ENCODE data around the gene SHC2.

SHC2 gene

GRCh38 chr19:415292-415691, 45.5 kb downstream of the SHC2 start (continued):
- TF ChIP-seq ZNF26 (tag by site-specific recombination; IDR thresholded peaks at IDR 0.05), result no peak
- no peak for TF ChIP-seq ZNF274 (IDR thresholded peaks at IDR 0.05; ENCODE audit: low read length)
- TF ChIP-seq ZNF274 (tag by site-specific recombination; IDR thresholded peaks at IDR 0.05; ENCODE audit: borderline replicate concordance), result no peak
- no peak for TF ChIP-seq PRDM2 (tag by site-specific recombination; IDR thresholded peaks at IDR 0.05; ENCODE audit: borderline replicate concordance)
- no peak for TF ChIP-seq PATZ1 (tag by site-specific recombination; IDR thresholded peaks at IDR 0.05)
- no peak for TF ChIP-seq ZNF837 (tag by site-specific recombination; IDR thresholded peaks at IDR 0.05)
- no peak for TF ChIP-seq ZNF354C (tag by site-specific recombination; IDR thresholded peaks at IDR 0.05; ENCODE audit: borderline replicate concordance, low read depth)
- TF ChIP-seq ZNF202 (tag by site-specific recombination; IDR thresholded peaks at IDR 0.05; ENCODE audit: borderline replicate concordance), result no peak
- TF ChIP-seq SALL2 (tag by site-specific recombination; IDR thresholded peaks at IDR 0.05; ENCODE audit: borderline replicate concordance), result no peak
- TF ChIP-seq ZNF501 (tag by site-specific recombination; IDR thresholded peaks at IDR 0.05), result no peak
- no peak for TF ChIP-seq ZNF114 (tag by site-specific recombination; IDR thresholded peaks at IDR 0.05)
- TF ChIP-seq GLIS2 (tag by site-specific recombination; IDR thresholded peaks at IDR 0.05), result no peak
- TF ChIP-seq YY1 (tag by site-specific recombination; IDR thresholded peaks at IDR 0.05), result no peak
- TF ChIP-seq KLF7 (tag by site-specific recombination; IDR thresholded peaks at IDR 0.05; ENCODE audit: borderline replicate concordance), result no peak
- no peak for TF ChIP-seq ZFP37 (tag by site-specific recombination; IDR thresholded peaks at IDR 0.05)
- no peak for TF ChIP-seq ZNF48 (tag by site-specific recombination; IDR thresholded peaks at IDR 0.05)
- no peak for TF ChIP-seq ZNF768 (tag by site-specific recombination; IDR thresholded peaks at IDR 0.05)
- TF ChIP-seq ZNF140 (tag by site-specific recombination; IDR thresholded peaks at IDR 0.05), result no peak
- TF ChIP-seq KLF1 (tag by site-specific recombination; IDR thresholded peaks at IDR 0.05), result peak; percentile 40
- peak; percentile 98 for TF ChIP-seq ZNF366 (tag by site-specific recombination; conservative IDR thresholded peaks at IDR 0.05)
- TF ChIP-seq GLI2 (tag by site-specific recombination; IDR thresholded peaks at IDR 0.05; ENCODE audit: borderline replicate concordance, low read depth), result no peak
- no peak for TF ChIP-seq ZNF488 (tag by site-specific recombination; IDR thresholded peaks at IDR 0.05)
- TF ChIP-seq TSHZ1 (tag by site-specific recombination; IDR thresholded peaks at IDR 0.05; ENCODE audit: borderline replicate concordance), result peak; percentile 87; the same call in 1 of the 2 replicates

Data from HEK293 (cell line).